ENCODE results near the gene RBBP7.
A peak's percentile ranks its signal among the peaks of the same experiment; 100 is the strongest.

The RBBP7 gene

GRCh38 chrX:16828124-16828908, 41.8 kb downstream of the RBBP7 start:
- Histone ChIP-seq H3K4me3 (ENCODE audit: low read depth, low read length) (no peak overlapping the region), H3K9me3 (no peaks in the 10 kb centered on the region), H3K4me1 (no peaks in the 10 kb centered on the region), H3K27me3 (no peaks in the 10 kb centered on the region), H3K36me3 (peaks cover 18% of the 10 kb centered on the region)
- DNase-seq, result no peak
- no peak for TF ChIP-seq CTCF (IDR thresholded peaks at IDR 0.05; ENCODE audit: low read depth, low read length)

- peaks cover 9% of the 10 kb centered on the region for H3K36me3 ChIP-seq
- no peak overlapping the region for H3K4me3 ChIP-seq (ENCODE audit: low read depth, low read length)
- H3K9me3 ChIP-seq, result no peaks in the 10 kb centered on the region
- H3K27me3 ChIP-seq, result no peaks in the 10 kb centered on the region
- TF ChIP-seq CTCF (IDR thresholded peaks at IDR 0.05; ENCODE audit: low read depth, low read length), result no peak
- no peak for DNase-seq
- H3K4me1 ChIP-seq, result no peaks in the 10 kb centered on the region
These were observed 42.9 kb downstream of the RBBP7 start for GRCh38 chrX:16827225-16827624.

GRCh38 chrX:16826207-16826606, 44.0 kb downstream of the RBBP7 start:
- DNase-seq, result no peak

GRCh38 chrX:16825264-16826035, 44.7 kb downstream of the RBBP7 start:
- no peak for DNase-seq
- H3K4me1 ChIP-seq, result no peaks in the 10 kb centered on the region
- TF ChIP-seq CTCF (IDR thresholded peaks at IDR 0.05; ENCODE audit: low read depth, low read length), result no peak
- H3K4me3 ChIP-seq (ENCODE audit: low read depth, low read length), result no peak overlapping the region; the same call in 1 of the 2 replicates
- H3K9me3 ChIP-seq, result no peaks in the 10 kb centered on the region
- H3K27me3 ChIP-seq, result no peaks in the 10 kb centered on the region
- peaks cover 12% of the 10 kb centered on the region for H3K36me3 ChIP-seq

More at GRCh38 chrX:16826207-16826606, 44.0 kb downstream of the RBBP7 start:
- Histone ChIP-seq H3K4me1 (no peaks in the 10 kb centered on the region), H3K4me3 (ENCODE audit: low read depth, low read length) (no peak overlapping the region), H3K9me3 (no peaks in the 10 kb centered on the region), H3K36me3 (peaks cover 11% of the 10 kb centered on the region), H3K27me3 (no peaks in the 10 kb centered on the region)
- TF ChIP-seq CTCF (IDR thresholded peaks at IDR 0.05; ENCODE audit: low read depth, low read length), result peak; percentile 56

GRCh38 chrX:16822723-16823122, 47.4 kb downstream of the RBBP7 start:
- H3K9me3 ChIP-seq, result no peaks in the 10 kb centered on the region
- H3K4me3 ChIP-seq (ENCODE audit: low read depth, low read length), result no peak overlapping the region
- peaks cover 8% of the 10 kb centered on the region; the same call in 1 of the 2 replicates for H3K36me3 ChIP-seq
- no peak for TF ChIP-seq CTCF (IDR thresholded peaks at IDR 0.05; ENCODE audit: low read depth, low read length)
- DNase-seq, result no peak
- no peaks in the 10 kb centered on the region for H3K4me1 ChIP-seq
- no peaks in the 10 kb centered on the region for H3K27me3 ChIP-seq

GRCh38 chrX:16819634-16820033, 50.5 kb downstream of the RBBP7 start:
- peaks cover 8% of the 10 kb centered on the region; the same call in 1 of the 2 replicates for H3K36me3 ChIP-seq
- no peak for TF ChIP-seq CTCF (IDR thresholded peaks at IDR 0.05; ENCODE audit: low read depth, low read length)

More at GRCh38 chrX:16819634-16820033, 50.5 kb downstream of the RBBP7 start:
- DNase-seq, result no peak
- H3K9me3 ChIP-seq, result no peaks in the 10 kb centered on the region
- H3K4me3 ChIP-seq (ENCODE audit: low read depth, low read length), result no peak overlapping the region
- no peaks in the 10 kb centered on the region for H3K4me1 ChIP-seq
- no peaks in the 10 kb centered on the region for H3K27me3 ChIP-seq

Measured in BE2C (cell line).